Measurements from ENCODE around the gene RPL3.

GRCh38 chr22:39352306-39352891 lies 33.0 kb upstream of the RPL3 start:
- TF ChIP-seq CTCF (IDR thresholded peaks at IDR 0.05) (no peak), POLR2AphosphoS5 (IDR thresholded peaks at IDR 0.05) (no peak), EP300 (IDR thresholded peaks at IDR 0.05) (no peak)
